HG03378 (cell line): ENCODE data around the gene FERMT1.
"Not testable (repeated sequence)": the region's sequence is repeated elsewhere in the genome, so short reads cannot be mapped to it uniquely, and the experiment has no call there.

ENCODE experiments used
- ATAC-seq: cut with Tn5 transposase; IDR thresholded peaks from one replicate; pipeline ENCODE4 v1.9.1; 2021; ENCODE audit warnings: mild to moderate bottlenecking, moderate library complexity; ENCODE audit not compliant: unreplicated experiment

Gene FERMT1

GRCh38 chr20:6041808-6042265 lies 81.0 kb downstream of the FERMT1 start:
- ATAC-seq = no peak

GRCh38 chr20:6040958-6041807 lies 81.6 kb downstream of the FERMT1 start:
- ATAC-seq = no peak

- ATAC-seq = no peak
Measured at GRCh38 chr20:6040540-6040939, 82.3 kb downstream of the FERMT1 start.

GRCh38 chr20:6039766-6040165 lies 83.1 kb downstream of the FERMT1 start:
- ATAC-seq = no peak

- ATAC-seq = no peak
Measured at GRCh38 chr20:6038256-6038655, 84.6 kb downstream of the FERMT1 start.

- no peak for ATAC-seq
Measured at GRCh38 chr20:6037082-6037481, 85.7 kb downstream of the FERMT1 start.

- ATAC-seq = no peak
Measured at GRCh38 chr20:6036213-6036612, 86.6 kb downstream of the FERMT1 start.

- ATAC-seq = no peak
Measured at GRCh38 chr20:6034134-6034969, 88.5 kb downstream of the FERMT1 start.

GRCh38 chr20:6032907-6033306 lies 89.9 kb downstream of the FERMT1 start:
- not testable (repeated sequence) for ATAC-seq

GRCh38 chr20:6030453-6031080 lies 92.3 kb downstream of the FERMT1 start:
- ATAC-seq = no peak

- no peak for ATAC-seq
Measured at GRCh38 chr20:6029538-6029937, 93.3 kb downstream of the FERMT1 start.

- ATAC-seq = no peak
Measured at GRCh38 chr20:6028818-6029217, 94.0 kb downstream of the FERMT1 start.

GRCh38 chr20:6026051-6026450 lies 96.8 kb downstream of the FERMT1 start:
- no peak for ATAC-seq
